NB4 (cell line): Measurements from ENCODE around the gene POU2F1.

Experiments
- DNase-seq: peaks from one replicate; pipeline ENCODE4 v3.0.0; 2010; ENCODE audit warnings: low read depth
- H3K4me3 ChIP-seq: one replicate; pipeline ENCODE4 v1.5.1; 2011; ENCODE audit warnings: mild to moderate bottlenecking, low read depth, low read length, moderate library complexity
- MYC ChIP-seq: IDR thresholded peaks from 2 replicates; pipeline ENCODE4 v1.6.1; 2011; ENCODE audit warnings: low read depth, low read length
- POLR2A ChIP-seq: IDR thresholded peaks from 2 replicates; pipeline ENCODE4 v1.6.1; 2011; ENCODE audit warnings: mild to moderate bottlenecking; ENCODE audit not compliant: insufficient read length; ENCODE audit errors: extremely low read depth
- TF ChIP-seq, protein P1 (sequence below): IDR thresholded peaks from 2 replicates; pipeline ENCODE4 v1.6.1; 2011; ENCODE audit warnings: low read depth, low read length
- TF ChIP-seq, protein P2 (sequence below): IDR thresholded peaks from one replicate; pipeline ENCODE4 v1.5.1; 2012; ENCODE audit warnings: low read depth, low read length

Gene POU2F1

DNA sequence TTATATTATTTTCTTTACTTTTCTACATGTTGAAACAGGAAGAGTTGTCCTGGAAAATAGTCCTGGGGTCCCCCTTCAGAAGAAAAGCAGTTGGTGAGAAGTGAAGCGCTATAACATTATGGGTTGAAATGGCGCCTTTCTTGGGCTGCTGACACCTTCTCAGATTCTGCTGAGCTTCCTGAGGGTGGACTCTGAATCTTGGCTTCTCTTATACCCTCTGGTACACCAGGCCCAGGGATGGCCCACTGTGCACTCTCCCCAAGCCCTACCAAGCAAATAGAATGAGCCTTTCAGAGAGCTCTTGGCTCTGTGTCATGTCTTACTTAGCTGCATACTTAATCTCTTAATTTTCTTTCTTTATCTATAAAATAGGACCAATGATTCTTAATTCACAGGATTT lies 255.4 kb downstream of the POU2F1 start:
- DNase-seq: no peak
- no peak overlapping the region for H3K4me3 ChIP-seq
- TF ChIP-seq MYC (no peak), POLR2A (no peak)
- TF ChIP-seq, protein P1, sequence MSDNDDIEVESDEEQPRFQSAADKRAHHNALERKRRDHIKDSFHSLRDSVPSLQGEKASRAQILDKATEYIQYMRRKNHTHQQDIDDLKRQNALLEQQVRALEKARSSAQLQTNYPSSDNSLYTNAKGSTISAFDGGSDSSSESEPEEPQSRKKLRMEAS: no peak
- TF ChIP-seq, protein P2, sequence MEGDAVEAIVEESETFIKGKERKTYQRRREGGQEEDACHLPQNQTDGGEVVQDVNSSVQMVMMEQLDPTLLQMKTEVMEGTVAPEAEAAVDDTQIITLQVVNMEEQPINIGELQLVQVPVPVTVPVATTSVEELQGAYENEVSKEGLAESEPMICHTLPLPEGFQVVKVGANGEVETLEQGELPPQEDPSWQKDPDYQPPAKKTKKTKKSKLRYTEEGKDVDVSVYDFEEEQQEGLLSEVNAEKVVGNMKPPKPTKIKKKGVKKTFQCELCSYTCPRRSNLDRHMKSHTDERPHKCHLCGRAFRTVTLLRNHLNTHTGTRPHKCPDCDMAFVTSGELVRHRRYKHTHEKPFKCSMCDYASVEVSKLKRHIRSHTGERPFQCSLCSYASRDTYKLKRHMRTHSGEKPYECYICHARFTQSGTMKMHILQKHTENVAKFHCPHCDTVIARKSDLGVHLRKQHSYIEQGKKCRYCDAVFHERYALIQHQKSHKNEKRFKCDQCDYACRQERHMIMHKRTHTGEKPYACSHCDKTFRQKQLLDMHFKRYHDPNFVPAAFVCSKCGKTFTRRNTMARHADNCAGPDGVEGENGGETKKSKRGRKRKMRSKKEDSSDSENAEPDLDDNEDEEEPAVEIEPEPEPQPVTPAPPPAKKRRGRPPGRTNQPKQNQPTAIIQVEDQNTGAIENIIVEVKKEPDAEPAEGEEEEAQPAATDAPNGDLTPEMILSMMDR: no peak
